ENCODE results near the gene NPAS4.

GRCh38 chr11:66475349-66476172 is 54.7 kb downstream of the NPAS4 start:
- no peak for TF ChIP-seq EZH2phosphoT487 (IDR thresholded peaks at IDR 0.05; ENCODE audit: insufficient read depth, low read depth)
- no peak for TF ChIP-seq EZH2 (IDR thresholded peaks at IDR 0.05; ENCODE audit: insufficient read depth, poor library complexity, severe bottlenecking)
